ENCODE results near the gene PTTG1IP. TPM values are rescaled to one million over a fixed set of nuclear protein-coding genes. Genes with fewer than 3 reads are reported as not detected.

PTTG1IP gene
- total and polyA plus RNA-seq, 2 of the 13 experiments (the other 11 are each of a cell fraction or from before 2014, with no cell fraction given) = 161 to 700 TPM

DNA sequence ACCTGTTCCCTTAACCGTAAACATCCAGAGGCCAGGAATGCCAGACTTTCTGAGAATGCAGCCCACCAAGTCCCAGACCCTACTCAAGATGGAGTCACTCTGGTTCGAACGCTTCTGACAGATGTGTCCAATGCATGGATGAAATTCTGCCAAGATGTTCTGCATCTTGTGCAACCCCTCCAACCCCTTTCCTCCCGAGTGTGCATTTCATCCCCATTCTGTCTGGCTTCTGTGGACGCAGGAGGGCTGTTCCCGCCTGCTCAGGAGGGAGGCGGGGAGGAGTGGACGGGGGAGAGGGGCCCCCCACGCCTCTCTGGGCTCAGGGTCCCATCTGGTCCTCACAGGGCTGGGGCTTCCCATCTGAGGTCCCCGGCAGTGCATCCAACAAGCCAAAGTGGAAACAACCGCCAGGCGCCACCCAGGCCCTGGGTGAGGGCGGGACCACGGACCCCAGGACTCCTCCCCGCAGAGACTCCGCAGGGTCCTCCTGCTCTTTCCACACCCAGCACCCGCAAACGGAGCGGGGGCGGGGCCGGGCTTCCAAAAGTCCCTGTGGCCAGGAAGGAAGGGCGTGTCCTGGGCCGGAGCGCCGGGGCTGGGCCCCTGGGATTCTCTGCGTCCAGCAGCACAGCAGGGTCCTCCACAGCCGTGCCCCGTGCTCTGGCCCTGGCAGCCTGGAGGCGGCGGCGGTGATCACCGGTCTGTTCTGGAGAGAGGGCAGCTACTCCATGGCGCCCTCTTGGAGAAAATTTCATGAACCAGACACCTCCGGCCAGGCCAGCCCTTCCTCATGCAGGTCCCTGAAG is 27.9 kb downstream of the PTTG1IP start (continued):
- TF ChIP-seq, protein P1, sequence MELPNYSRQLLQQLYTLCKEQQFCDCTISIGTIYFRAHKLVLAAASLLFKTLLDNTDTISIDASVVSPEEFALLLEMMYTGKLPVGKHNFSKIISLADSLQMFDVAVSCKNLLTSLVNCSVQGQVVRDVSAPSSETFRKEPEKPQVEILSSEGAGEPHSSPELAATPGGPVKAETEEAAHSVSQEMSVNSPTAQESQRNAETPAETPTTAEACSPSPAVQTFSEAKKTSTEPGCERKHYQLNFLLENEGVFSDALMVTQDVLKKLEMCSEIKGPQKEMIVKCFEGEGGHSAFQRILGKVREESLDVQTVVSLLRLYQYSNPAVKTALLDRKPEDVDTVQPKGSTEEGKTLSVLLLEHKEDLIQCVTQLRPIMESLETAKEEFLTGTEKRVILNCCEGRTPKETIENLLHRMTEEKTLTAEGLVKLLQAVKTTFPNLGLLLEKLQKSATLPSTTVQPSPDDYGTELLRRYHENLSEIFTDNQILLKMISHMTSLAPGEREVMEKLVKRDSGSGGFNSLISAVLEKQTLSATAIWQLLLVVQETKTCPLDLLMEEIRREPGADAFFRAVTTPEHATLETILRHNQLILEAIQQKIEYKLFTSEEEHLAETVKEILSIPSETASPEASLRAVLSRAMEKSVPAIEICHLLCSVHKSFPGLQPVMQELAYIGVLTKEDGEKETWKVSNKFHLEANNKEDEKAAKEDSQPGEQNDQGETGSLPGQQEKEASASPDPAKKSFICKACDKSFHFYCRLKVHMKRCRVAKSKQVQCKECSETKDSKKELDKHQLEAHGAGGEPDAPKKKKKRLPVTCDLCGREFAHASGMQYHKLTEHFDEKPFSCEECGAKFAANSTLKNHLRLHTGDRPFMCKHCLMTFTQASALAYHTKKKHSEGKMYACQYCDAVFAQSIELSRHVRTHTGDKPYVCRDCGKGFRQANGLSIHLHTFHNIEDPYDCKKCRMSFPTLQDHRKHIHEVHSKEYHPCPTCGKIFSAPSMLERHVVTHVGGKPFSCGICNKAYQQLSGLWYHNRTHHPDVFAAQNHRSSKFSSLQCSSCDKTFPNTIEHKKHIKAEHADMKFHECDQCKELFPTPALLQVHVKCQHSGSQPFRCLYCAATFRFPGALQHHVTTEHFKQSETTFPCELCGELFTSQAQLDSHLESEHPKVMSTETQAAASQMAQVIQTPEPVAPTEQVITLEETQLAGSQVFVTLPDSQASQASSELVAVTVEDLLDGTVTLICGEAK (IDR thresholded peaks at IDR 0.05) = no peak
- TF ChIP-seq, protein P1 (CRISPR knock-in tag; IDR thresholded peaks at IDR 0.05) = no peak
- TF ChIP-seq CENPT (CRISPR knock-in tag; IDR thresholded peaks at IDR 0.05; ENCODE audit: low read depth) = no peak
- TF ChIP-seq, protein P2, sequence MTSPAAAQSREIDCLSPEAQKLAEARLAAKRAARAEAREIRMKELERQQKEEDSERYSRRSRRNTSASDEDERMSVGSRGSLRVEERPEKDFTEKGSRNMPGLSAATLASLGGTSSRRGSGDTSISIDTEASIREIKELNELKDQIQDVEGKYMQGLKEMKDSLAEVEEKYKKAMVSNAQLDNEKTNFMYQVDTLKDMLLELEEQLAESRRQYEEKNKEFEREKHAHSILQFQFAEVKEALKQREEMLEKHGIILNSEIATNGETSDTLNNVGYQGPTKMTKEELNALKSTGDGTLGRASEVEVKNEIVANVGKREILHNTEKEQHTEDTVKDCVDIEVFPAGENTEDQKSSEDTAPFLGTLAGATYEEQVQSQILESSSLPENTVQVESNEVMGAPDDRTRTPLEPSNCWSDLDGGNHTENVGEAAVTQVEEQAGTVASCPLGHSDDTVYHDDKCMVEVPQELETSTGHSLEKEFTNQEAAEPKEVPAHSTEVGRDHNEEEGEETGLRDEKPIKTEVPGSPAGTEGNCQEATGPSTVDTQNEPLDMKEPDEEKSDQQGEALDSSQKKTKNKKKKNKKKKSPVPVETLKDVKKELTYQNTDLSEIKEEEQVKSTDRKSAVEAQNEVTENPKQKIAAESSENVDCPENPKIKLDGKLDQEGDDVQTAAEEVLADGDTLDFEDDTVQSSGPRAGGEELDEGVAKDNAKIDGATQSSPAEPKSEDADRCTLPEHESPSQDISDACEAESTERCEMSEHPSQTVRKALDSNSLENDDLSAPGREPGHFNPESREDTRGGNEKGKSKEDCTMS (CRISPR knock-in tag; conservative IDR thresholded peaks at IDR 0.05) = no peak
- TF ChIP-seq, protein P3, sequence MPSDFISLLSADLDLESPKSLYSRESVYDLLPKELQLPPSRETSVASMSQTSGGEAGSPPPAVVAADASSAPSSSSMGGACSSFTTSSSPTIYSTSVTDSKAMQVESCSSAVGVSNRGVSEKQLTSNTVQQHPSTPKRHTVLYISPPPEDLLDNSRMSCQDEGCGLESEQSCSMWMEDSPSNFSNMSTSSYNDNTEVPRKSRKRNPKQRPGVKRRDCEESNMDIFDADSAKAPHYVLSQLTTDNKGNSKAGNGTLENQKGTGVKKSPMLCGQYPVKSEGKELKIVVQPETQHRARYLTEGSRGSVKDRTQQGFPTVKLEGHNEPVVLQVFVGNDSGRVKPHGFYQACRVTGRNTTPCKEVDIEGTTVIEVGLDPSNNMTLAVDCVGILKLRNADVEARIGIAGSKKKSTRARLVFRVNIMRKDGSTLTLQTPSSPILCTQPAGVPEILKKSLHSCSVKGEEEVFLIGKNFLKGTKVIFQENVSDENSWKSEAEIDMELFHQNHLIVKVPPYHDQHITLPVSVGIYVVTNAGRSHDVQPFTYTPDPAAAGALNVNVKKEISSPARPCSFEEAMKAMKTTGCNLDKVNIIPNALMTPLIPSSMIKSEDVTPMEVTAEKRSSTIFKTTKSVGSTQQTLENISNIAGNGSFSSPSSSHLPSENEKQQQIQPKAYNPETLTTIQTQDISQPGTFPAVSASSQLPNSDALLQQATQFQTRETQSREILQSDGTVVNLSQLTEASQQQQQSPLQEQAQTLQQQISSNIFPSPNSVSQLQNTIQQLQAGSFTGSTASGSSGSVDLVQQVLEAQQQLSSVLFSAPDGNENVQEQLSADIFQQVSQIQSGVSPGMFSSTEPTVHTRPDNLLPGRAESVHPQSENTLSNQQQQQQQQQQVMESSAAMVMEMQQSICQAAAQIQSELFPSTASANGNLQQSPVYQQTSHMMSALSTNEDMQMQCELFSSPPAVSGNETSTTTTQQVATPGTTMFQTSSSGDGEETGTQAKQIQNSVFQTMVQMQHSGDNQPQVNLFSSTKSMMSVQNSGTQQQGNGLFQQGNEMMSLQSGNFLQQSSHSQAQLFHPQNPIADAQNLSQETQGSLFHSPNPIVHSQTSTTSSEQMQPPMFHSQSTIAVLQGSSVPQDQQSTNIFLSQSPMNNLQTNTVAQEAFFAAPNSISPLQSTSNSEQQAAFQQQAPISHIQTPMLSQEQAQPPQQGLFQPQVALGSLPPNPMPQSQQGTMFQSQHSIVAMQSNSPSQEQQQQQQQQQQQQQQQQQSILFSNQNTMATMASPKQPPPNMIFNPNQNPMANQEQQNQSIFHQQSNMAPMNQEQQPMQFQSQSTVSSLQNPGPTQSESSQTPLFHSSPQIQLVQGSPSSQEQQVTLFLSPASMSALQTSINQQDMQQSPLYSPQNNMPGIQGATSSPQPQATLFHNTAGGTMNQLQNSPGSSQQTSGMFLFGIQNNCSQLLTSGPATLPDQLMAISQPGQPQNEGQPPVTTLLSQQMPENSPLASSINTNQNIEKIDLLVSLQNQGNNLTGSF (CRISPR knock-in tag; IDR thresholded peaks at IDR 0.05) = no peak
- no peak for TF ChIP-seq JUNB (CRISPR knock-in tag; IDR thresholded peaks at IDR 0.05; ENCODE audit: borderline replicate concordance)

All from HepG2 (cell line).